ENCODE measurements around the gene PRIM1. TPM values are rescaled to one million over a fixed set of nuclear protein-coding genes. Genes with fewer than 3 reads are reported as not detected.

PRIM1 gene
- total RNA-seq, 2 experiments from 2014 or later, result 5.3 to 6.1 TPM

DNA sequence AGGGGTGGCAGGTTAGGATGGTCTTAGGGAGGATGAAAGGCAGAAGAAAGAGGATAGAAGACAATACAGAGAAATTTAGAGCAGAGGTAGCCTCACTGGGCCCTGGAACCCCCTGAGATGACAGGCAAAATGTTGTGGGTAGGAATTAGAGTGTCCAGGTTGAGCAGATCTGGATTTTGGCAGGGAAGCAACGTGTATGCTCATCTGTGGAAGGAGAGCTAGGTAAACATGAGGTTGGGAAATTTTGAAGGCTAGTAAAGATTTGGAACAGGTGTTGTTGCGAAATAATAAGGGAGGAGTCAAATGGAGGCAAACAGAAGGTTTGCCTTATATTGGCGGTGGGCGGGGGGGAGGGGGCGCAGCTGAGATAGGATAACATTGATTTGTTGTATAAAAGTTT, 16.3 kb upstream of the PRIM1 start:
- TF ChIP-seq, protein P1, sequence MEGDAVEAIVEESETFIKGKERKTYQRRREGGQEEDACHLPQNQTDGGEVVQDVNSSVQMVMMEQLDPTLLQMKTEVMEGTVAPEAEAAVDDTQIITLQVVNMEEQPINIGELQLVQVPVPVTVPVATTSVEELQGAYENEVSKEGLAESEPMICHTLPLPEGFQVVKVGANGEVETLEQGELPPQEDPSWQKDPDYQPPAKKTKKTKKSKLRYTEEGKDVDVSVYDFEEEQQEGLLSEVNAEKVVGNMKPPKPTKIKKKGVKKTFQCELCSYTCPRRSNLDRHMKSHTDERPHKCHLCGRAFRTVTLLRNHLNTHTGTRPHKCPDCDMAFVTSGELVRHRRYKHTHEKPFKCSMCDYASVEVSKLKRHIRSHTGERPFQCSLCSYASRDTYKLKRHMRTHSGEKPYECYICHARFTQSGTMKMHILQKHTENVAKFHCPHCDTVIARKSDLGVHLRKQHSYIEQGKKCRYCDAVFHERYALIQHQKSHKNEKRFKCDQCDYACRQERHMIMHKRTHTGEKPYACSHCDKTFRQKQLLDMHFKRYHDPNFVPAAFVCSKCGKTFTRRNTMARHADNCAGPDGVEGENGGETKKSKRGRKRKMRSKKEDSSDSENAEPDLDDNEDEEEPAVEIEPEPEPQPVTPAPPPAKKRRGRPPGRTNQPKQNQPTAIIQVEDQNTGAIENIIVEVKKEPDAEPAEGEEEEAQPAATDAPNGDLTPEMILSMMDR (IDR thresholded peaks at IDR 0.05), result no peak
- no peak overlapping the region for H3K27ac Mint-ChIP-seq

GRCh38 chr12:56766535-56766934, 14.4 kb upstream of the PRIM1 start:
- CTCF ChIA-PET, result interaction anchor here (0.6 kb wide), 1 partner anchor 9 kb away, joined by 6 read pairs; no protein-coding TSS in a partner anchor
- Histone ChIP-seq H3K27ac (ENCODE audit: low read depth in 1 of 2, low read length in 2 of 2) (no peak overlapping the region), H3K9me3 (ENCODE audit: control insufficient read depth in 1 of 2, insufficient read depth in 1 of 2, low read length in 2 of 2) (no peaks in the 10 kb centered on the region), H3K4me1 (ENCODE audit: insufficient read depth, low read length) (no peaks in the 10 kb centered on the region), H3K36me3 (ENCODE audit: insufficient read depth, low read length) (no peaks in the 10 kb centered on the region), H3K4me3 (ENCODE audit: low read length) (no peak overlapping the region), H3K27me3 (ENCODE audit: control insufficient read depth in 1 of 2, insufficient read depth in 2 of 2, low read length in 2 of 2) (no peaks in the 10 kb centered on the region)
- H3K27me3 Mint-ChIP-seq, result no peaks in the 10 kb centered on the region
- intact Hi-C loops (cut with DNase I, micrococcal nuclease), result no loop called here
- no peaks in the 10 kb centered on the region for H3K9me3 Mint-ChIP-seq
- TF ChIP-seq, protein P1 (IDR thresholded peaks at IDR 0.05), result no peak
- H3K27ac Mint-ChIP-seq, result no peak overlapping the region
- no peaks in the 10 kb centered on the region for H3K4me1 Mint-ChIP-seq (ENCODE audit: low read depth)
- DNase-seq (peak in 3 of 14 experiments; percentile 22 to 40 (median 39)), ATAC-seq (ENCODE audit: poor library complexity) (no peak)
- no peak overlapping the region for H3K4me3 Mint-ChIP-seq
- H3K36me3 Mint-ChIP-seq (ENCODE audit: low read depth), result no peaks in the 10 kb centered on the region
- POLR2A ChIA-PET, result no interaction called here

More for the DNA sequence above, 16.3 kb upstream of the PRIM1 start:
- DNase-seq (no peak), ATAC-seq (ENCODE audit: poor library complexity) (no peak)
- Histone ChIP-seq H3K27me3 (ENCODE audit: control insufficient read depth in 1 of 2, insufficient read depth in 2 of 2, low read length in 2 of 2) (no peaks in the 10 kb centered on the region), H3K4me3 (ENCODE audit: low read length) (no peak overlapping the region), H3K36me3 (ENCODE audit: insufficient read depth, low read length) (no peaks in the 10 kb centered on the region), H3K4me1 (ENCODE audit: insufficient read depth, low read length) (no peaks in the 10 kb centered on the region), H3K27ac (ENCODE audit: low read depth in 1 of 2, low read length in 2 of 2) (no peak overlapping the region), H3K9me3 (ENCODE audit: control insufficient read depth in 1 of 2, insufficient read depth in 1 of 2, low read length in 2 of 2) (no peaks in the 10 kb centered on the region)
- no peaks in the 10 kb centered on the region for H3K27me3 Mint-ChIP-seq
- H3K4me3 Mint-ChIP-seq, result no peak overlapping the region
- no peaks in the 10 kb centered on the region for H3K4me1 Mint-ChIP-seq (ENCODE audit: low read depth)
- H3K9me3 Mint-ChIP-seq, result no peaks in the 10 kb centered on the region
- H3K36me3 Mint-ChIP-seq (ENCODE audit: low read depth), result no peaks in the 10 kb centered on the region
- CTCF ChIA-PET, result no interaction called here
- intact Hi-C loops (cut with DNase I, micrococcal nuclease), result no loop called here
- POLR2A ChIA-PET, result no interaction called here

GRCh38 chr12:56763753-56764657, 11.9 kb upstream of the PRIM1 start:
- CTCF ChIA-PET, result interaction anchor here (0.7 kb wide), 2 partner anchors 15 to 135 kb away, joined by 3 to 6 read pairs; no protein-coding TSS in a partner anchor
- H3K9me3 Mint-ChIP-seq, result no peaks in the 10 kb centered on the region
- Histone ChIP-seq H3K4me1 (ENCODE audit: insufficient read depth, low read length) (no peaks in the 10 kb centered on the region), H3K27me3 (ENCODE audit: control insufficient read depth in 1 of 2, insufficient read depth in 2 of 2, low read length in 2 of 2) (no peaks in the 10 kb centered on the region), H3K36me3 (ENCODE audit: insufficient read depth, low read length) (no peaks in the 10 kb centered on the region), H3K9me3 (ENCODE audit: control insufficient read depth in 1 of 2, insufficient read depth in 1 of 2, low read length in 2 of 2) (no peaks in the 10 kb centered on the region), H3K4me3 (ENCODE audit: low read length) (no peak overlapping the region), H3K27ac (ENCODE audit: low read depth in 1 of 2, low read length in 2 of 2) (no peak overlapping the region)
- intact Hi-C loops (cut with DNase I, micrococcal nuclease), result no loop called here
- H3K4me1 Mint-ChIP-seq (ENCODE audit: low read depth), result no peaks in the 10 kb centered on the region
- no peak for ATAC-seq (ENCODE audit: poor library complexity)
- H3K36me3 Mint-ChIP-seq (ENCODE audit: low read depth), result no peaks in the 10 kb centered on the region
- POLR2A ChIA-PET, result no interaction called here
- TF ChIP-seq, protein P1 (IDR thresholded peaks at IDR 0.05), result no peak
- DNase-seq, result no peak
- no peak overlapping the region for H3K4me3 Mint-ChIP-seq
- H3K27ac Mint-ChIP-seq, result no peak overlapping the region
- no peaks in the 10 kb centered on the region for H3K27me3 Mint-ChIP-seq
